Tibial artery (tissue), 4 donors: ENCODE results near the gene FXYD5.

ENCODE experiments used
- DNase-seq, 2 donors: peaks; one replicate each; pipeline ENCODE4 v3.0.0-alpha.2; 2019
- H3K27ac ChIP-seq, 2 donors: fragments of 200-600 bp; sonication (generic) in 1 of 2; 1 replicate in 1 of 2; 2 replicates in 1 of 2; pipeline ENCODE4 v1.5.1; 2018 to 2019; ENCODE audit warnings: mild to moderate bottlenecking in 1 of 2
- H3K27me3 ChIP-seq, 2 donors: fragments of 200-600 bp; sonication (generic) in 1 of 2; one replicate each; pipeline versions ENCODE4 v1.5.1 to v1.6.0; 2016 to 2019
- H3K36me3 ChIP-seq, 3 donors: fragments of 200-600 bp; sonication (generic) in 2 of 3; one replicate each; pipeline ENCODE4 v1.5.1; 2016 to 2019; ENCODE audit warnings: mild to moderate bottlenecking in 2 of 3
- H3K4me1 ChIP-seq, 4 donors: fragments of 200-600 bp; sonication (generic) in 2 of 4; 1 replicate in 3 of 4; 2 replicates in 1 of 4; pipeline ENCODE4 v1.5.1; 2016 to 2019
- H3K4me3 ChIP-seq, 2 donors: fragments of 200-600 bp; sonication (generic) in 1 of 2; 1 replicate in 1 of 2; 2 replicates in 1 of 2; pipeline ENCODE4 v1.5.1; 2018 to 2019; ENCODE audit warnings: mild to moderate bottlenecking in 2 of 2
- H3K9me3 ChIP-seq, 3 donors: fragments of 200-600 bp; sonication (generic) in 1 of 3; one replicate each; pipeline ENCODE4 v1.5.1; 2016 to 2019
- intact Hi-C: fragments of 100-400 bp; cut with DNase I; formaldehyde crosslinking; loops from one replicate; pipeline ENCODE4 v1.15.0; 2023; ENCODE audit warnings: low total_unique reads
- TF ChIP-seq, protein P1 (sequence below), 2 experiments: fragments of 200-600 bp in 1 of 2; fragments of 450-650 bp in 1 of 2; IDR thresholded peaks; one replicate each; pipeline ENCODE4 v1.5.1; 2017 to 2019; ENCODE audit warnings: antibody characterized with exemption in 2 of 2, mild to moderate bottlenecking in 1 of 2, moderate library complexity in 1 of 2

Gene FXYD5

DNA sequence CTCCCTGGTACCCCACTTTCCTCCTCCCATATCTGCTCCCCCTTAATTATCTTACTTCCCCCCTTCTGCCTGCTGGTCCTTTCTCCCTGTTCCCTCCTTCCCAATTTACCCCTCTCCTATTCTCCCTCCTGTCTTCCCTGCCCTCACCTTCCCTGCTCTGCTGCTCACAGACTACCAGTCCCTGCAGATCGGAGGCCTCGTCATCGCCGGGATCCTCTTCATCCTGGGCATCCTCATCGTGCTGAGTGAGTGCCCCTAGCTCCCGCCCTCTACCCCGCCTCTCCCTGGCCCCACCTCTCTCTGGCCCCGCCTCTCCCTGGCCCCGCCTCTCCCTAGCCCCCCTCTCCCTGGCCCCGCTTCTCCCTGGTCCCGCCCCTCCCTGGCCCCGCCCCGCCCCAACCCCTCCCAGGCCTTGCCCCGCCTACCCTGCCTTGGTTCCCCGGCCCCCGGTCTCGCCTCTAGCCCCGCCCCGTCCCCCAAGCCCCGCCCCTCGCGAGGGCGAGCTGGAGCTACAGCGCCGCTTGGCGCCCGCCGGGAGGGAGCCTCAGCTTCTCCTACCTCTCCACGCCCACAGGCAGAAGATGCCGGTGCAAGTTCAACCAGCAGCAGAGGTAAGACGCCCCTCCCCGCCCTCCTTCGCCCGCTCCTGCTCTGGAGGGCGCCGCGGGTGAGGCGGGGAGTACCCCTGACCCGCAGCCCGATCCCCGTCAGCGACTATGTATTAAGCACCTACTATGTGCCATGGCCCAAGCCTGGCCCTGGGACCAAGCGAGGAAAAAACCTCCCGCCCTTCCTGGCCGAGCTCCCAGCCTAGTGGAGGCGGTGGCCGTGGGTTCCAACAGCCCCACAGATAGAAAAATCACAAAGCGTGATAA is 13.3 kb upstream of the FXYD5 start:
- Histone ChIP-seq H3K4me1 (peaks cover 0 to 55% (median 37%) of the 10 kb centered on the region in 4 donors), H3K27ac (peak overlapping the region; percentile 91 to 96)
- intact Hi-C loops: loop anchor here (2.0 to 5.0 kb wide), 2 partner anchors 18 to 74 kb away; no protein-coding TSS in a partner anchor

DNA sequence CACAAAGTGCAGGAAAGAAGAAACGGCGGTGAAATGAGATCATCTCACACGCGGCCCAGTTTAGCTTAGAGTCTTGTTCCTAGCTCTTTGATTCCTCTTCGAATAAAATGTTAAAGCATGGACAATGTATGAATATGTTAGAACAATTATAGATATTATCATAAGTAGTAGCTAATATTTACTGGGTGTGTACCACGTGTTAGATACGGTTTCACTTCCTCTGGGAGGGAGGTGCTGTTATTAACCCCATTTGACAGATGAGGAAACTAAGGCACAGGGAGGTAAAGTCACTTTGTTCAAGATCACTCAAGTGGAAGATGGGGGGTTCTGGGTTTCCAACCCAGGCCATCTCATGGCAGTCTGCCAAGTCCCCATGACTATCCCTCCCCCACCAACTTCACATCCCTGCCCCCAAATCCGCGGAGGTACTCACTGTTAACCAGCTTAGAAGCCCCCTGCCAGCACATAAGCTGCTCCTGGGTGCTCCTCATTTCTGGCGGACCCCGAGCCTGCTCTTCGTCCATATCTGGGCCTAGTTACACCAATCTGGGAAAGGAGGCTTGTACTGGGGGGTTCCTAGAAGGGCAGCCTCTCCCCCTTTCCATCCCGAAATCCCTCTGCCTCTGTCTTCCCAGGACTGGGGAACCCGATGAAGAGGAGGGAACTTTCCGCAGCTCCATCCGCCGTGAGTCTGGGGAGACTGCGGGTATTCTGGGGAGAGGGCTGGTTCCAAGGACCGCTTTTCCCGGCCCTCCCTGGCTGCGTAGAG is 12.5 kb upstream of the FXYD5 start:
- Histone ChIP-seq H3K4me3 (no peak overlapping the region), H3K27ac (peak overlapping the region in 1 of 2 donors; percentile 53), H3K9me3 (no peaks in the 10 kb centered on the region), H3K27me3 (no peaks in the 10 kb centered on the region), H3K36me3 (no peaks in the 10 kb centered on the region), H3K4me1 (peaks cover 0 to 53% (median 35%) of the 10 kb centered on the region in 4 donors)
- intact Hi-C loops: loop anchor here (2.0 to 5.0 kb wide), 2 partner anchors 19 to 75 kb away; no protein-coding TSS in a partner anchor
- no peak for DNase-seq
- TF ChIP-seq, protein P1, sequence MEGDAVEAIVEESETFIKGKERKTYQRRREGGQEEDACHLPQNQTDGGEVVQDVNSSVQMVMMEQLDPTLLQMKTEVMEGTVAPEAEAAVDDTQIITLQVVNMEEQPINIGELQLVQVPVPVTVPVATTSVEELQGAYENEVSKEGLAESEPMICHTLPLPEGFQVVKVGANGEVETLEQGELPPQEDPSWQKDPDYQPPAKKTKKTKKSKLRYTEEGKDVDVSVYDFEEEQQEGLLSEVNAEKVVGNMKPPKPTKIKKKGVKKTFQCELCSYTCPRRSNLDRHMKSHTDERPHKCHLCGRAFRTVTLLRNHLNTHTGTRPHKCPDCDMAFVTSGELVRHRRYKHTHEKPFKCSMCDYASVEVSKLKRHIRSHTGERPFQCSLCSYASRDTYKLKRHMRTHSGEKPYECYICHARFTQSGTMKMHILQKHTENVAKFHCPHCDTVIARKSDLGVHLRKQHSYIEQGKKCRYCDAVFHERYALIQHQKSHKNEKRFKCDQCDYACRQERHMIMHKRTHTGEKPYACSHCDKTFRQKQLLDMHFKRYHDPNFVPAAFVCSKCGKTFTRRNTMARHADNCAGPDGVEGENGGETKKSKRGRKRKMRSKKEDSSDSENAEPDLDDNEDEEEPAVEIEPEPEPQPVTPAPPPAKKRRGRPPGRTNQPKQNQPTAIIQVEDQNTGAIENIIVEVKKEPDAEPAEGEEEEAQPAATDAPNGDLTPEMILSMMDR (IDR thresholded peaks at IDR 0.05): no peak

More for the DNA sequence above, 13.3 kb upstream of the FXYD5 start:
- Histone ChIP-seq H3K36me3 (no peaks in the 10 kb centered on the region), H3K9me3 (no peaks in the 10 kb centered on the region), H3K27me3 (no peaks in the 10 kb centered on the region), H3K4me3 (peak overlapping the region; percentile 64 to 66)
- TF ChIP-seq, protein P1 (IDR thresholded peaks at IDR 0.05): peak; percentile 43 to 55
- peak; percentile 94 to 97 for DNase-seq

DNA sequence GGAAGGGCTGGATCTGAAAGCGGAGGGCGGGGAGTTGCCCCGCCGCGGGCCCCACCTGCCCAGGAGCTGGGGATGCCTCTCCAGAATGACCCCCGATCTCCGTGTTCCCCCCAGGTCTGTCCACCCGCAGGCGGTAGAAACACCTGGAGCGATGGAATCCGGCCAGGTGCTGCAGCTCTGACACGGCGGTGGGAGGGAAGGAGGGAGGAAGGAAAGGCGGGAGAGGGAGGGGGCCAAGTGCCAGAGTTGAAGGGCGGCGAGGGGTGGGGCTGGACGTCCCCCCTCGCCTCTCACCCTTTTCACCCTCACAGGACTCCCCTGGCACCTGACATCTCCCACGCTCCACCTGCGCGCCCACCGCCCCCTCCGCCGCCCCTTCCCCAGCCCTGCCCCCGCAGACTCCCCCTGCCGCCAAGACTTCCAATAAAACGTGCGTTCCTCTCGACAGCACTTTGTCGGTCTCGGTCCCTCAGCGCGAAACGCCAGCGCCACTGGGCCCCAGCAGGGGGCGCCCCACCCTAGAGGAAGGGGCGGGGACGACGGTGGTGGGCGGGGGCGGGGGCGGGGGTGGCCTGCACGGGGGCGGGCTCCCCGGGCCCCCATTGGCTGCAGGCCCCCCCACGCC is 11.8 kb upstream of the FXYD5 start:
- Histone ChIP-seq H3K4me3 (no peak overlapping the region), H3K4me1 (peaks cover 0 to 47% (median 33%) of the 10 kb centered on the region in 4 donors), H3K27me3 (no peaks in the 10 kb centered on the region), H3K9me3 (no peaks in the 10 kb centered on the region), H3K36me3 (no peaks in the 10 kb centered on the region), H3K27ac (no peak overlapping the region)
- intact Hi-C loops: loop anchor here (5.0 kb wide), 1 partner anchor 75 kb away; no protein-coding TSS in a partner anchor
- TF ChIP-seq, protein P1 (IDR thresholded peaks at IDR 0.05): peak in 1 of 2 experiments; percentile 43
- DNase-seq: peak in 1 of 2 donors; percentile 36

DNA sequence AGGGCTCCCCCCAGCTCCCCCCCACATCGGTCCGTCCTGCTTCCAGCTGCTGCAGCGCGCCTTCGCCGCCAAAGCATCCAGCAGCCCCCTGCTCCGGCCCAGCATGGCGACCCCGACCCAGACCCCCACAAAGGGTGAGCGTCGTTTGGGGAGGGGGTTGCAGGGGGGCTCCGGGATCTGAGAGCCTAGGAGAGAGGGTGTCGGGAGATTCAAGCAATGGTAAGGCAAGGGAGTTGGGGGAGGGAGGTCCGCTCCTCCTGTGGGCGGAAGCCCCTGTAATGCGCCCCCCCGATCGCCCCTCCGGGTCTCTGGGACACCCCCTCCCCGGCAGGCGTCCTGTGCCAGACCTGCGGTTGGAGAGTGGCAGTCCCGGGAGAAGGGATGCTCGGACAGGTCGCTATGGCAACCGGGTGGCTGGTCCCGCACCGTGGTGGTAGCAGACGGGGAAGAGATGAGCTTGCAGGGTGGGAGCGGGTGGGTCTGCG is 11.3 kb upstream of the FXYD5 start, which contains the start of gene FXYD7:
Gene FXYD7 (plus strand): TSS at position 25 of the 485 bp plus-strand sequence. CDS start 79 bp downstream, at position 104.
- no peaks in the 10 kb centered on the region for H3K27me3 ChIP-seq
- no peak within 1 kb of the TSS for H3K27ac ChIP-seq
- peaks cover 0 to 42% (median 29%) of the 10 kb centered on the region in 4 donors for H3K4me1 ChIP-seq
- intact Hi-C loops: loop anchor here (5.0 kb wide), 1 partner anchor 76 kb away; no protein-coding TSS in a partner anchor
- no peak within 1 kb of the TSS for H3K4me3 ChIP-seq
- no peaks in the 10 kb centered on the region for H3K9me3 ChIP-seq
- no peaks in the 10 kb centered on the region for H3K36me3 ChIP-seq
- no peak for DNase-seq
- TF ChIP-seq, protein P1 (IDR thresholded peaks at IDR 0.05): peak in 1 of 2 experiments; percentile 7

DNA sequence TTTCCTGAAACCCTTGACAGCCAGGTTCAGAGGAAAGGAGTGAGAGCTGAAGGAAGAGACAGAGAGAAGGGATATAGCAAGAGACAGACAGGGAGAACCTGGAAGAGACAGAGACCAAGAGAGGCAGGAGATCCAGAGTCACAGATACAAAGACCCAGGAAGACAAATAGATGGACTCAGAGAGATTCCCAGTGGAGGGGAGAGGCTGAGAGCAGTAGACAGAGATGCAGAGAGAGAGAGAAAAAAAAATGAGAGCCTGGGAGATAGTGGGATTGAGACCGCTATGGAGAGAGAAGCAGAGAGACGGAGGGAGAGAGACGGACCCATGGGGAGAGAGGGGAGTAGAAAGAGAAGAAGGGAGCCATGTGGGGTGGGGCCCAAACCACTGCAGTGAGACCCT is 10.7 kb upstream of the FXYD5 start:
- Histone ChIP-seq H3K4me1 (peaks cover 0 to 36% (median 24%) of the 10 kb centered on the region in 4 donors), H3K36me3 (no peaks in the 10 kb centered on the region), H3K27ac (no peak overlapping the region), H3K9me3 (no peaks in the 10 kb centered on the region), H3K4me3 (no peak overlapping the region), H3K27me3 (no peaks in the 10 kb centered on the region)
- intact Hi-C loops: loop anchor here (5.0 kb wide), 1 partner anchor 77 kb away; no protein-coding TSS in a partner anchor
- TF ChIP-seq, protein P1 (IDR thresholded peaks at IDR 0.05): no peak
- DNase-seq: no peak
